Measurements from ENCODE around the gene DAG1. TPM values are rescaled to one million over a fixed set of nuclear protein-coding genes. Genes with fewer than 3 reads are reported as not detected.

The DAG1 gene
- total RNA-seq, 4 donors from 2014 or later, result 11.6 to 79.2 (median 62.6) TPM

- H3K9me3 ChIP-seq, result no peaks in the 10 kb centered on the region
- DNase-seq, result no peak
- H3K36me3 ChIP-seq, result no peaks in the 10 kb centered on the region
- peaks cover 0 to 3% (median 0%) of the 10 kb centered on the region in 4 donors for H3K4me1 ChIP-seq
- TF ChIP-seq POLR2A (IDR thresholded peaks at IDR 0.05) (no peak), CTCF (IDR thresholded peaks at IDR 0.05) (no peak)
- no peak overlapping the region for H3K27ac ChIP-seq
- no peaks in the 10 kb centered on the region for H3K27me3 ChIP-seq
- H3K4me3 ChIP-seq, result no peak overlapping the region
These were observed 13.6 kb upstream of the DAG1 start for GRCh38 chr3:49456466-49456865.

GRCh38 chr3:49460188-49460890, 9.7 kb upstream of the DAG1 start:
- Histone ChIP-seq H3K9me3 (no peaks in the 10 kb centered on the region), H3K36me3 (no peaks in the 10 kb centered on the region), H3K4me1 (peaks cover 0 to 8% (median 0%) of the 10 kb centered on the region in 4 donors), H3K27me3 (no peaks in the 10 kb centered on the region), H3K27ac (no peak overlapping the region), H3K4me3 (no peak overlapping the region)
- no peak for TF ChIP-seq POLR2A (IDR thresholded peaks at IDR 0.05)
- TF ChIP-seq CTCF (IDR thresholded peaks at IDR 0.05), result no peak
- no peak for DNase-seq

- DNase-seq, result no peak
- Histone ChIP-seq H3K27ac (no peak overlapping the region), H3K4me3 (no peak overlapping the region), H3K4me1 (peaks cover 0 to 8% (median 0%) of the 10 kb centered on the region in 4 donors), H3K27me3 (no peaks in the 10 kb centered on the region), H3K36me3 (no peaks in the 10 kb centered on the region), H3K9me3 (no peaks in the 10 kb centered on the region)
- TF ChIP-seq CTCF (IDR thresholded peaks at IDR 0.05) (no peak), POLR2A (IDR thresholded peaks at IDR 0.05) (no peak)
These were observed 9.1 kb upstream of the DAG1 start for GRCh38 chr3:49460956-49461355.

- no peaks in the 10 kb centered on the region for H3K9me3 ChIP-seq
- H3K4me1 ChIP-seq, result peaks cover 0 to 8% (median 0%) of the 10 kb centered on the region in 4 donors
- no peak for DNase-seq
These were observed 8.5 kb upstream of the DAG1 start for GRCh38 chr3:49461443-49462171.

GRCh38 chr3:49462222-49462621, 7.8 kb upstream of the DAG1 start:
- peaks cover 0 to 8% (median 0%) of the 10 kb centered on the region in 4 donors for H3K4me1 ChIP-seq
- TF ChIP-seq CTCF (IDR thresholded peaks at IDR 0.05) (no peak), POLR2A (IDR thresholded peaks at IDR 0.05) (no peak)

More at GRCh38 chr3:49461443-49462171, 8.5 kb upstream of the DAG1 start:
- H3K27me3 ChIP-seq, result no peaks in the 10 kb centered on the region
- no peak overlapping the region for H3K4me3 ChIP-seq
- TF ChIP-seq CTCF (IDR thresholded peaks at IDR 0.05), result no peak
- TF ChIP-seq POLR2A (IDR thresholded peaks at IDR 0.05), result no peak
- H3K27ac ChIP-seq, result peak overlapping the region in 1 of 4 donors; percentile 37
- H3K36me3 ChIP-seq, result no peaks in the 10 kb centered on the region

More at GRCh38 chr3:49462222-49462621, 7.8 kb upstream of the DAG1 start:
- H3K27me3 ChIP-seq, result no peaks in the 10 kb centered on the region
- H3K36me3 ChIP-seq, result no peaks in the 10 kb centered on the region
- H3K9me3 ChIP-seq, result no peaks in the 10 kb centered on the region
- DNase-seq, result no peak
- H3K27ac ChIP-seq, result no peak overlapping the region
- H3K4me3 ChIP-seq, result no peak overlapping the region
